GM12874 (cell line): ENCODE measurements around the gene HNRNPAB.
A peak's percentile ranks its signal among the peaks of the same experiment; 100 is the strongest.

Experiments
- CTCF ChIP-seq: IDR thresholded peaks from 2 replicates; pipeline ENCODE4 v1.5.1; 2011; ENCODE audit warnings: low read depth, mild to moderate bottlenecking, control low read depth, low read length, moderate library complexity; ENCODE audit not compliant: insufficient read depth

HNRNPAB gene

DNA sequence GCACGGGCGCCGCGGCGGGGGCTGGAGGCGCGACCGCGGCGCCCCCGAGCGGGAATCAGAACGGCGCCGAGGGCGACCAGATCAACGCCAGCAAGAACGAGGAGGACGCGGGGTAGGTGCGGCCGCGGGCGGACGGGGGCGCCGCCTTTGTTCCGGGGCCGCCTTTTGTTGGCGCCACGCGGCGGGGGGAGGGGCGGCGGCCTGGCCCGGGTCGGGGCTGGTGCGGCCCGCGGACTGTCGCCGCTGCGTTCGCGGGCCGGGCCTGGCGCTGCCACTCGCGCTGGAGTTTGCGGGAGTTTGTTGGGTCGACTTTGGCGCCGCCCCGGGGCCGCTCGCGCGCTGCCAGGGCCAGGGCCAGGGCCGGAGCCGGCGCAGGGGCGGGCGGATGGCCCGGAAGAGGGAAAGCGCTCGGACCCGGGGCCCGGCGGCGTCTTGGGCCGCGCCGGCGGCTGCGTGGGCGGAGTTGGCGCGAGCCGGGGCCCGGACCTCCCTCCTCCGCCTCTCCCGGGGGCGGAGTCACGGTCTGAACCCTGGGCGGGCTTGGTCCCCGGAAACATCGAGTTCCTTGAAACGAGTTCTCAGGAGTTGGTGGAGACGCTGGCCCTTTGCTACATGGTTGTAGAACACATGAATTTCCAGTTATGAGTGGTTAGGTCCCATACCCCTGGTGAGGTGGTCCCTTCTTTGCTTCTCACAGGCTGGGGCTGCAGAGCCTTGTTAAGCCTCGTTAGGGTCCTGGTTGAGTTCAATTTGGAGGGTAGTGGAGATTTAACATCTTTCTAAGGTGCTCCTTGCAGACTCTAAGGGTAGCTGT, 809 bp downstream of the HNRNPAB start:
- 0 out of 2 replicates have a peak, but pooled peaks have one; percentile 0 for TF ChIP-seq CTCF

- TF ChIP-seq CTCF = no peak
Observed at GRCh38 chr5:178205749-178206047, 1.4 kb downstream of the HNRNPAB start.

- no peak for TF ChIP-seq CTCF
Observed at GRCh38 chr5:178206166-178207101, 2.1 kb downstream of the HNRNPAB start.

- TF ChIP-seq CTCF = no peak
Observed at GRCh38 chr5:178207183-178207916, 3.0 kb downstream of the HNRNPAB start.

DNA sequence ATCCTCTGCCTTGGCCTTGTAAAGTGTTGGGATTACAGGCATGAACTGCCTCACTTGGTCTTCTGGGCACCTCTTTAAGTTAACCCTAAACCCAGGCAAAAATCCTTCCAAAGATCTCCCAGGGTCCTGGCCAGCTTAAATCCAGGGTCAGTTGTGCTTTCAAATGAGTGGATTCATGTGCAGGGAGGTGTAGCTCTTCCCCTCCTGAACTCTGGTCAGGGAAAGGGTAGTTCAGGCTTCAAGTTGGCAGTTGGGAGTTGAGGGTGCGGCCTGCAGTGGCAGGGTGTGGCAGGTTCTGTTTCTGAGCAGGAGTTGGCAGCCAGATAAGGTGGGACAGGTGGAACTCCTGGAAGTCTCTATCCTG, 3.6 kb downstream of the HNRNPAB start:
- no peak for TF ChIP-seq CTCF

DNA sequence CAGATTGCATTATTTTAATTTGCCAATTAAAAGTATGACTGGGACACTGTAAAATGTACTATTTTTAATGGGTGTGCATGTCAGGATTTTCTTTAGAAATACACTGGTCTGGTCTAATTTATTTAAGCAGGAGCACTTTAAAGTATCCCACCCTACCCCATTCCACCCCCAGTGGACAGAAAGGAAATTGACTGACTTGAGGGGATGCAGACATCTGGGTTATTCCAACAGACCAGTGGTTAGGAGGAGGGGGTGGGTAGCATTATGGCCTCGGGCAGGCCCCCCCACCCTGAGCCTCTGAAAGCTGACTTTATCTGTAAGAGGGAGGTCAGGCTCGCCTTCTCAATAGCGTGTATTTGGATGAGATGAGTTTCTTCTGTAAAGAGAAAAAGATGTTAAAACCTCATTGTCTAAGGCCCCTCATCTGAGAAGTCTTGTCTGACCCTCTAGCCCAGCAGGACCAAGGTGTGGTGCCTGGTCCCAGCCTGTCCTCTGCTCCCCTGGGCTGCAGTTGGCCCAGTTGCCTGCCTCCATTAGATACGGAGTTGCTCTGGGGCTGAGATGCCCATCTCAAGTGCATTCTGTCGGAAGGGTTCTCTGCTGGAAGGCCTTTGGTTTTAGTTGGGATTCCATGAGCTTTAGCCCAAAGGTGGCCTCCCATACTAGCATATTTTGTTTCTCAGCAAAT, 4.4 kb downstream of the HNRNPAB start:
- no peak for TF ChIP-seq CTCF
